GM21717 (cell line): ENCODE measurements around the gene ARTN.

Experiments used
- ATAC-seq: cut with Tn5 transposase; IDR thresholded peaks from one replicate; pipeline ENCODE4 v1.9.1; 2021; ENCODE audit warnings: mild to moderate bottlenecking, moderate library complexity; ENCODE audit not compliant: unreplicated experiment

Gene ARTN

DNA sequence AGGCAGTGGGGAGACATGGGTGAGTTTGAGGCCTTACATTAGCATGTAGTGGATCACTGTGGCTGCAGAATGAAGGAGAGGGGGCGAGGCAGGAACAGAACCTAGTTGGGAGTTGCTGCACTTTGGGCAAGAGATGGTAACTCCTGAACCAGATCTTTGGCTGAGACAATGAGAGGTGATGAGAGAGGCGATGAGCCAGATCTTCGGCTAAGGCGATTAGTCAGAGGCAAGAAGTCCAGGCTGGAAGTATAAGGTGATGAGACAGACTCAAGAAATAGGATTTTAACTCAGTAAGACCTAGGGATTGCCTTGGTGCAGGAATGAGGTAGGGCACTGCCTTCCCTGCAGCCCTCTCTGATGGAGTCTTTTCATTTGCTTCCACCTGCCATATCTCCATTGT, 9.1 kb upstream of the ARTN start:
- no peak for ATAC-seq

DNA sequence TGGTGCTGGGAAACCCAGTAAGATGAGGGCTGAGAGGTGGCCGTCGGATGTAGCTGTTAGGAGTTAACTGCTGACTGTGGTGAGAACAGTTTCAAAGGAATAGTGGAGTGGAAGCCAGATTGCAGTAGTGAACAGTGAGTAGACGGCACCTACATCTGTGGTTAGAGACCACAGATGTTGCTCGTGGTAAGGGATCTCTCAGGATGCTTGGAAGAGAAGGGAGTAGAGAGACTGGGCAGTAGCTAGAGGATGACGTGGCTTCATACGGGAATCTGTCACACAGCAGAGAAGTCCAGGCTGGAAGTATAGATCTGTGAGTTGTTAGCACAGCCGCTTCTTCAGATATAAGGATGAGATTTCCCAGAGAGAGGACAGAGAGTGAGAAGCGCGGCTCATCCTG, 7.8 kb upstream of the ARTN start:
- ATAC-seq = no peak

DNA sequence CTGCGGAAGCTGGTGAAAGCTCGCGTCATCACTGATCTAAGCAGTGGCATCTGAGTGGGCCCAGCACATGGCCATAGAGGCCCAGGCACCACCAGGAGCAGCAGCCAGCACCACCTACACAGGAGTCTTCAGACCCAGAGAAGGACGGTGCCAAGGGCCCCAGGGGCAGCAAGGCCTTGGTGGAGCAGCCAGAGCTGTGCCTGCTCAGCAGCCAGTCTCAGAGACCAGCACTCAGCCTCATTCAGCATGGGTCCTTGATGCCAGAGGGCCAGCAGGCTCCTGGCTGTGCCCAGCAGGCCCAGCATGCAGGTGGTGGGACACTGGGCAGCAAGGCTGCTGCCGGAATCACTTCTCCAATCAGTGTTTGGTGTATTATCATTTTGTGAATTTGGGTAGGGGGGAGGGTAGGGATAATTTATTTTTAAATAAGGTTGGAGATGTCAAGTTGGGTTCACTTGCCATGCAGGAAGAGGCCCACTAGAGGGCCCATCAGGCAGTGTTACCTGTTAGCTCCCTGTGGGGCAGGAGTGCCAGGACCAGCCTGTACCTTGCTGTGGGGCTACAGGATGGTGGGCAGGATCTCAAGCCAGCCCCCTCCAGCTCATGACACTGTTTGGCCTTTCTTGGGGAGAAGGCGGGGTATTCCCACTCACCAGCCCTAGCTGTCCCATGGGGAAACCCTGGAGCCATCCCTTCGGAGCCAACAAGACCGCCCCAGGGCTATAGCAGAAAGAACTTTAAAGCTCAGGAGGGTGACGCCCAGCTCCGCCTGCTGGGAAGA, 3.2 kb upstream of the ARTN start:
- ATAC-seq = no peak

DNA sequence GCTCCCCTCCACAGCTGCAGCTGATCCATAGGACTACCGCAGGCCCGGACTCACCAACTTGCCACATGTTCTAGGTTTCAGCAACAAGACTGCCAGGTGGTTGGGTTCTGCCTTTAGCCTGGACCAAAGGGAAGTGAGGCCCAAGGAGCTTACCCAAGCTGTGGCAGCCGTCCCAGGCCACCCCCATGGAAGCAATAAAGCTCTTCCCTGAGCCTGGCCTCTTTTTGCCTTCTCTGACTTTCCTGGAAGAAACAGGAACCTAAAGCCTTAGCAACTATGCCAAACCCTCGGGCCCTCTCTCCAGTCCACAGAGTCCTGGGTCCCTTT, 2.7 kb upstream of the ARTN start:
- ATAC-seq = no peak

DNA sequence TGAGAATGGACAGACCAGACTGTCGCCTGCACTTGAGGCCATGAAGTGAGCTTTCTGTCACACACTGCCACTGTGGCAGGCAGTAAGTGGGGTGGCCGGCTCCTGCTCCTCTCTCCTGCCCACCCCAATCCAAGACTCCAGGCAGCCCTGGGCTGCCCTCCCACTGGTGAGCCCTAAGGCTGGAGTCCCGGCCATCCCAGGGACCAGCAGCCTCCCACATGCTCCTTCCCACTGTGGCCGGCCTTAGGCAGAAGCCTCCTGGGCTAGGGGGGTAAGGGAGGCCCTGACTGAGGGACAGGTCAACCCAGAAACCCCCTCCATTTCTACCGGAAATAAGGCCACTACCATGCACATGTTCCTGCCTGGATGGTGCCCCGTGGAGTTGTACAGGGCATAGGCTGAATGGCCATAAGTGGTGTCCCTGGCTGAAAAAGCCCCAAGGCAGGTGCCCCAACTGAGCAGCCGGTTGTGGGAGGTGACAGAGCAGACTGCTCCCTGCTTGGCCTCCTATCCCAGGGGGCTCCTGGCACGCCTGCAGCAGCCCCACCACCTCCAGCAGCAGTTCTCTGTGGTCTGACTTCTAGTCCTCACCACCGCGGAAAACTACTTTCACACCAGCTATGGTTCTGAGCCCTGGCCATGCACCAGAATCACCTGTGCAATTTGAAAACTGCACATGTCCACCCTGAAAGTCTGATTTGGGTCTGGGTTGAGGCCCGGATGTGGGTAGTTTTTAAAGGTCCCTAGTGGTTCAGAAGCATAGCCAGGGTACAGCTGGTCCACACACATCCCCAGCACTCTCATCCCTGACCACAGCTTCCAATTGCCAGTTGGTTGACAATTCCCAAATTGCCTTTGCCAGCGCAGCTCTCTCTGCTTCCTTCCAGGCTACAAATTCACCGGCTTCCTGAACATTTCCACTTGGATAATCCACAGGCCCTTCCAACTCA, 1.6 kb upstream of the ARTN start:
- ATAC-seq = no peak

DNA sequence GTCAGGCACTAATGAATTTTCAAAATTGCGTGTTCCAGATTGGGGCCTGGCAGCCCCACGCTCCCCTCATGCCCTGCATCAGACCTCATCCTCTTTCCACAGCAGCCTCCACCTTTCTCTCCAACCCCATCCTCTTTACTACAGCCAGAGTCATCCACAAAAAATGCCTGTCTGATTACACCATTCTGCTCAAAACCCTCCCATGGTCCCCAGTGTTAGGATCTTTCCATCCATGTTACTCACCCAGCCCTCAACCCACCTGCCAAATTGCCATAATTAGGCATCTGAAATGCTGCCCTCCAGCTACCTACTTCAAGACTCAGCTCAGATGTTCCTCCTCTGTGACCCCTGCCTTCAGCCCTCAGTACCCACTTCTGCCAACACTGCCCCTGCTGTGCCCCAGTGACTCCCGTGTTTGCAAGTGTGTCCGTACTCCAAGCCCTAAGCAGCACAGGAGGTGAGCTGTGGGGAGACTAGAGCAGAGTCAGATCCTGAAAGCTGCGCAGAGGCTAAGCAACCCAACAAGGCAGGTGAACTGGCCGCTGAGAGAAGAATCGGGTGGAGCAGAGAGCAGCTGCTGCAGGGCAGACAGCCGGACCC, 715 bp upstream of the ARTN start:
- ATAC-seq = no peak

DNA sequence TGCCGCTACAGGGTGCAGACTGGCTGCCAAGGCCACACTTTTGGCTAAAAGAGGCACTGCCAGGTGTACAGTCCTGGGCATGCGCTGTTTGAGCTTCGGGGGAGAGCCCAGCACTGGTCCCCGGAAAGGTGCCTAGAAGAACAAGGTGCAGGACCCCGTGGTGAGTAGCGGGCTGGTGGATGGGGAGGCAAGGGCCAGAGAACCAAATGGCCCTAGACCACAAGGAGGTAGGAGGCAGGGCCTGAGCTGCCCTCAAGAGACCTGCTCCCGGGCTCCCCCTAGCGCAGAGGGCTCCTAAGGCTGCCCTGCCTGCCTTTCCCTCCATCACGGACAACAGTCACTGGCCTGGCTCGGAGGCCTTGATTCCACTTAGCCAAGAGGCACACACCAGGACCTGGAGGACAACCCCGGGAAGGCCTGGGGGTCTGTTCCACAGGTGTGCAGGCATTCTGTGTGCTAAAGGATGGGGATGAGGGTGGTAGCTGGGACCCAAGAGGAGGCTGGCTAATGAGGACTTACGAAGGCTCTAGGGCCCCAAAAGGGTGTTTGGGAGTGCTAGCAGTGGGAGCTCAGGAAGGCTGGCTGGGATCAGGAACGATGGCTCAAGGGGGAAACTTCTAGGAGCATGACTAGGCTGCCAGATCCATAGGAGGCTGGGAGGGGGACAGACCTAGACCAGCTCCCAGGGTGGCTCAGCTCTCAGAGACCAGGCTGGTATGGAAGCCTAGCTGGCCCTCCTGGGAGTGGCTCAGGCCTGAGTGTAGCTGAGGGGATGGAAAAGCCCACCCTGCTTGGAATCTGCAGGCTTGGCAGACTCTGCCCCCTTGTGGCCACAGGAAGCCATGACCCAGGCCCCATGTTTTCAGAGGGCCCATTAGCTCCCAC, 742 bp downstream of the ARTN start:
- ATAC-seq = no peak

DNA sequence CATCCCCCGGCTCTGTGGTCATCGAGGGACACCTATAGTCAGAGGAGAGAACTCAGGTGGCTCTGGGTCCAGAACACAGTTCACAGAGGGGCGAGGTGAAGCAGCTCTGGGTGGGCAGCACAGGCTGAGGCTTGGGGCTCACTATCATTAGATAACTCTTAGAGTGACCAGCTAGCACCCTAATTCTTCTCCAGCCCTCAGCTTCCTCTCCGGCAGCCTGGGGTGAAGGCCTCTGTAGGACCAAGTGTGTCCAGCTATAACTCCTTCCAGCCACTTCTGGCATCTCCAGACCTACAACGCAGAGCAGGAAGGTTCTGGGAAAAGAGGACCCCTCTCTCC, 1.4 kb downstream of the ARTN start:
- no peak for ATAC-seq

DNA sequence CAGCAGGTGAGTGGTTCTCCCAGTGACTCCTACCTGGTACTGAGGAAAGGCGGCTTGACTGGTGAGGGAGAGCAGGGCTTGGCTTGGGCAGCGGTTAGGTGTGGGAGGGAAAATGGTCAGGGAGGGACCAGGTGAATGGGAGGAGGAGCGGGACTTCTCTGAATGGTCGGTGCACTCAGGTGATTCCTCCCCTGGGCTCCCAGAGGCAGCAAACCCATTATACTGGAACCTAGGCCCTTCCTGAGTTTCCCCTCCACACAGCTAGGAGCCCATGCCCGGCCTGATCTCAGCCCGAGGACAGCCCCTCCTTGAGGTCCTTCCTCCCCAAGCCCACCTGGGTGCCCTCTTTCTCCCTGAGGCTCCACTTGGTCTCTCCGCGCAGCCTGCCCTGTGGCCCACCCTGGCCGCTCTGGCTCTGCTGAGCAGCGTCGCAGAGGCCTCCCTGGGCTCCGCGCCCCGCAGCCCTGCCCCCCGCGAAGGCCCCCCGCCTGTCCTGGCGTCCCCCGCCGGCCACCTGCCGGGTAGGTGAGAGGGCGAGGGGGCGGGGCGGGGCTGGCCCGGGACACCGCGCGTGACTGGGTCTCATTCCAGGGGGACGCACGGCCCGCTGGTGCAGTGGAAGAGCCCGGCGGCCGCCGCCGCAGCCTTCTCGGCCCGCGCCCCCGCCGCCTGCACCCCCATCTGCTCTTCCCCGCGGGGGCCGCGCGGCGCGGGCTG, 2.3 kb downstream of the ARTN start:
- no peak for ATAC-seq

DNA sequence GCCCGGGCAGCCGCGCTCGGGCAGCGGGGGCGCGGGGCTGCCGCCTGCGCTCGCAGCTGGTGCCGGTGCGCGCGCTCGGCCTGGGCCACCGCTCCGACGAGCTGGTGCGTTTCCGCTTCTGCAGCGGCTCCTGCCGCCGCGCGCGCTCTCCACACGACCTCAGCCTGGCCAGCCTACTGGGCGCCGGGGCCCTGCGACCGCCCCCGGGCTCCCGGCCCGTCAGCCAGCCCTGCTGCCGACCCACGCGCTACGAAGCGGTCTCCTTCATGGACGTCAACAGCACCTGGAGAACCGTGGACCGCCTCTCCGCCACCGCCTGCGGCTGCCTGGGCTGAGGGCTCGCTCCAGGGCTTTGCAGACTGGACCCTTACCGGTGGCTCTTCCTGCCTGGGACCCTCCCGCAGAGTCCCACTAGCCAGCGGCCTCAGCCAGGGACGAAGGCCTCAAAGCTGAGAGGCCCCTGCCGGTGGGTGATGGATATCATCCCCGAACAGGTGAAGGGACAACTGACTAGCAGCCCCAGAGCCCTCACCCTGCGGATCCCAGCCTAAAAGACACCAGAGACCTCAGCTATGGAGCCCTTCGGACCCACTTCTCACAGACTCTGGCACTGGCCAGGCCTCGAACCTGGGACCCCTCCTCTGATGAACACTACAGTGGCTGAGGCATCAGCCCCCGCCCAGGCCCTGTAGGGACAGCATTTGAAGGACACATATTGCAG, 3.0 kb downstream of the ARTN start:
- no peak for ATAC-seq

DNA sequence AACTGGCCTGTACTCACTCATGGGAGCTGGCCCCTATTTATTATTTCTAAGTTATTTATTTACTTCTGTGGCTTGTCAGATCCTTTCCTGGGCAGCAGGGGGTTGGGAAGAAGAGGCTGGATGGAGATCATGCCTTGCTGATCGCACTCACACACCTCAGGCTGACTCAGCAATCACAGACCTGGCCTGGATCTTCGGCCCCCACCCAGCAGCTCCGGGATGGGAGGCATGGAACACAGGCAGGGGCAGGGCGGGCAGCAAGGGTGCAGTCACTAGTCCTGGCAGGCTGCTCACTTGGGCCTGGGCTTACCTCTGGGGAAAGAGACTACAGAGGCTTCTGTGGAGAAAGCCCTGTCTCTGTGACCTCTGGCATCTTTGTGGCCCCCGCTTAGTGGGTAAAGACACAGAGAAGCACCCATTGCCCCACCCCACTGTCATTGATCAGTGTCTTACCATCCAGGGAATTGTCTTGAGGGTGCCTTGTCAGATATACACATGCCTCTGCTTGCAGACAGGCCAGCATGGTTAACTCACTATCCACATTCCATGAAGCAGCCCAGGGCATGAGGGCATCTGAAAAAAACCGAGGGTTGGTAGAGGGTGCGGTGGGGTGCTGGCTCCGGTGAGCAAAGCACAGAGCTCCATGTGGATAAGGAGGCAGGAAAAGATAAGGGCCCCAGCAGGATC, 3.7 kb downstream of the ARTN start:
- ATAC-seq = no peak

DNA sequence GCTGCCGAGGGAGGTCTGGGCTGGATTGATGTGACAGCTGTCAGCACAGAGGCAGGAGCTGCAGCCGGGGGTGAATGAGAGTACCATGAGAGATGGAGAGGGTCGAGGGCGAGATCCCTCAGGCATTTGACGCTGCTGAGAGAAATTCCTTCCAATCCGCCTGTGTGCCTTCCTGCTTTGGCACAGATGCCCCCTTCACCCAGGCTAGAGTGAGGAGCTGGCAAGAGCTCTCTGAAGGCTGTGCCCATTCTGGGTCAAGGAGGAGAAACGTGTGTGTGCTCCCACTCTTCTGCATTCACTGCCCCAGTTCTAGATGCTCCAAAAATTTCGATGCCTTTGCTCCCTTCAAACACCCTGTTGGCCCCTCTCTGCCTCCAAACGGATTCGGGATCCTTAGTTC, 4.8 kb downstream of the ARTN start:
- ATAC-seq = no peak

DNA sequence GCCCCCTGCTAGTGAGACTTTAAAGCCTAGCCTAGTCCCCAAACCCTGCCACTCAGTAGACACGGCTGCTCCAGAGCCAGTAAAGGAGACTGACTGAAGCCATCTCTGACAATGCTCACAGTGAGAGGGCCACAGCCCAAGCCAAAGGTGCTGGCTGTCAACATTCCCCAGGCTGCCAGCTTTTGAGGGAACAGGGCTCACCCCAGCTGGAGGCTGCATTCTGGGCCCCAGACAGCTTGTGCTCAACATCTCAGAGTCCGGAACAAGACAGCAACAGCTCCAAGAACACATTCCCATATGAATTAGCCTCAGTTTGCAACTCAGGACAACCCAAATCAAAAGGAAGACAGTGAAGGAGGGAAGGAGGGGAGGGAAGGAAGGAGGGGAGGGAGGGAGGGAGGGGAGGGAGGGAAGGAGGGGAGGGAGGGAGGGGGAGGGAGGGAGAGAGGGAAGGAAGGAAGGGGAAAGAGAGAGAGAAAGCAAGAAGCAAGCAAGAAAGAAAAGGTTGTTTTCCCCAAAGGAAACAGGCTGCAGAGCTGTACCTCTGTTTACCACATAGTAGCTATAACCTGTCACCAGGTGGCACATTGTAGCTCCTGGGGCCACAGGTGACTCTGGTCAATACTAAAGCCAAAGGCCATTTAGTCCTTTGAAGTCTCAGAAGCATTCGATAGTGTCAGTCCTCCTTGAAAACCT, 5.4 kb downstream of the ARTN start:
- ATAC-seq = no peak

DNA sequence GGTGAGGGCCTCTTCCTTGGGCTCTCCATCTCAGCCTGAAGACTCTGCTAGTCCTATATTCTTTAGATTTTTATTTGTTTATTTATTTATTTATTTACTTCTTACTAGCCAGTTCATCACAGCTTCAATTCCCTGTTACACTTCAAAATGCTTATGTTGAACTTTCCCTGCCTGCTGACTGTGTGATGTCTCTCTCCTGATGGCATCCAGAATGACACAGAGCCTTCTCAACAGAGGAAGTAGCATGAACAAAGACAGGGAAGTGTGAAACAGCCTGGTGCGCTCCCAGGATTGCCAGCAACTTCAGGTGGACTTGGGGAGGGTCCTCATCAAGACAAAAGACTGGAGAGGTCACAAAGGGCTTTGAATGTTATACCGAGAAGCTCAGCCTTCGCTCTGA, 8.8 kb downstream of the ARTN start:
- no peak for ATAC-seq

DNA sequence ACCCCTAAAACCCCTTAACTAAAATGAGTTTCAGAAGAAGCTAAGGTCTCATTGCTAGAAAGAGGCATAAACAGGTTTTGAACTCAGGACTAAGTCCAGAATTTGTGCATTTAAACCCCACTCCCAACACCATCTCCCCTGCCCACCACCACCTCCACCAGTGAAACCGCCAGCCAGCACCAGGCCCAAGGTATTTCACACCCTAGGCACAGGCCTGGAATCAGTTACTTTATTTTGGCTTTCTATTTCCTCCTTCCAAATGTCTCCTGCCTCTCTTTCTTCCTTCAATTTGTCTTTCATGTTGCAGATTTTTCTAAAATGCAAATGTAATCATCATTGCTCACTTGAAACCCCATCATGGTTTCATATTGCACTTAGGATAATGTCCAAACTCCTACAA, 11.3 kb downstream of the ARTN start:
- no peak for ATAC-seq

DNA sequence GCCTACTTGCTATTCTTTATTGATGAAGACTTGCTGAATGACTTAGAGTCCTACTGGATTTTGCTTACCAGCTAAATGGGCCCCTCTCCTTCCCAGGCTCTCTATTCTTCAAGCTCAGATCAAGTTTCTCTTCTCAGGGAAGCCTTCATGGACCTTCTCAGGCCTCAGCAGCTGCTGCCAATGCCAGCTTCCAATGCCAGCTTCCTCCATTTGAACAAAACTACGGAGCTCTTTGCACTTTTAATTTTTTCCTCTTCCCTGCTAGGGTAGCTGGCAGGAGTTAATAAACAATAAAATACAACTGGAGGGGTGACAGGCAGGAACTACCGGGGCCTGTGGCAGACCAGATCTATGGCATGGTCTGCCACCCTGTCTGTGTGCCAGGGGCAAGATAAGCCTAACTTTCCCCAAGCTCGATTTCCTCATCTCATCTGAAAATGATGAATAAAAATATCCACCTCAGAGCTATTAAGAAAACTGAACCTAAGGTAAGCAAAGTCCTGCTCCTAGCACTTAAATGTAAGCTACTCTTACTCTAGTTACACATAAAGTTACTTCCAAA, 12.2 kb downstream of the ARTN start:
- ATAC-seq = no peak

DNA sequence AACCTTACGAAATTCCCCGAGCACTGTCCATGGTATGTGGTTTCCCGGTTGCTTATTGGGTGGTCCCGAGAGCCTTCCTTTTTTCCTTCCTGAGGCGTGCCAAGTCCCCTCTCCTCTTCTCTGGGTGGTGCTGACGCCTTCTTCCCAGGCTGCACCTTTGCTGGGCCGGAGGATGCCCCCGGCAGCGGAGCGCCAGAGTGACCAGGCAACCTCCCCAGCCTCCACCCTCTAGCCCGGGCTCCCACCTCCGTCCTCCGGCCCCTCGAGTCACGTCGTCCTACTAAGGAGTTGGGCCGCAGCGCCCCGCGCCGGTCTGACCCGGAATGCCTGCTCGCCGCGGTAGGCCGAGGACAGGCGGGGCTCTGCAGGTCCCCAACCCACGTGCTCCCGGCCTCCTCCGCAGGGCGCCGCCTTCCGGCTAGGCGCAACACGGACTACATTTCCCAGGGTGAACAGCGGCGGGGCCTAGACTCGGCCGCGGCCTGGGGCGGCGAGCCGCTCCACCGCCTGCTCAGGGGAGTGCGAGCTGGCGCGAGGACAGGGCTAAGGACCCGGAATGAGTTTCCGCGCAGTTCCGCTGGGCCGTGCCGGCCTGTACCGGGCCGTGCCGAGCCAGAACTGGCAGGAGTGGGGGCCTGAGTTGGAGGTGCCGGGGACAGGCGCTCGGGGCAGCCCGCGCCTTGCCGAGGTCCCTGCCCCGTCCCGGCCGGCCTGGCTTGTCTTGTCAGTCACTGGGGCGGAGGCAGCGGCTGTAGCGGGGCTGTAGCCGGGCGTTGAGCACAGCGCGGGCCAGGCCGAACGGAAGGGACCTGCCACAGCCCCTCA, 12.8 kb downstream of the ARTN start, which contains the start of gene IPO13:
IPO13 (plus strand) TSS at position 715 of the 825 bp plus-strand sequence. CDS start 651 bp downstream, outside the sequence.
- ATAC-seq = peak; percentile 90
